DMS79 treated with DMSO at 0.1 percent for 48 hours (cell line): Measurements from ENCODE around the gene GMDS.

Experiments used
- DNase-seq: peaks from one replicate; lab custom pipeline; 2025; lab: John Stamatoyannopoulos, UW

Gene GMDS

GRCh38 chr6:1987640-1988039 lies 257.8 kb downstream of the GMDS start:
- peak; percentile 7 for DNase-seq

DNA sequence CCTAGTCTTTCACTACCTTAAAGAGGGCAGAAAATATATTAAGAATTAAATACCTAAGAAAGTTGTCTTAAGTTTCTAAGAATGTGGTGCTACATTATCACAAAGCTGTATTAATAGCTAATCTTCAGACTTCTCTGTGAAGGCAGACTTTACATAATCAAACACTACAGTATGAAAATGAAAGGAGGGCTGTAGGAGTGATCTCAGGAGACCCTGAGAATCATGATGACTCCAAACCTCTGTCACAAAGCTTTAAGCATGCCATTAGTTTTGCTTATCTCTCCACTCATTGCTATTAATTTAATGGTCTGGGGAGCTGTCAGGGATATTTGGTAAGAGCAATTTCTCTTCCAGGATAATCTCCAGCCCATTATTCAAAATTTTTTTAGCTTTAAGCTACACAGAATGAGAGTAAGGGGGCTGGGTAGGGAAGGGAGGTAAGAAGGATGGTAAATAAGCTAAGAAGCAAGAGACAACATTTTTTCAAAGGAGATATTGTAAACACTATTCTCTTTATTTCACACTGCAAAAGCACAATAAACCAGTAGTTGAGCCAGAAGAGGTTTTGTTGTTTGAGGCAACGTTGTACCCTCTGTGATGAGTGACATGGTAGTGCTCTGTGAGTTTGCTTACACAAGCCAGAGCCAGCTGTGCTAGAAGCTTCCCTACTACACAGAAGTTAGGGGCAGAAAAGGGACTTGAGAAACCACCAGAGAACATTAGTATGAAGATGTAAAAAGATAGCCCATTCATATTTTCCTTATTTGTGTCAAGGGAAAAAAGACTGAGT lies 258.8 kb downstream of the GMDS start:
- no peak for DNase-seq

DNA sequence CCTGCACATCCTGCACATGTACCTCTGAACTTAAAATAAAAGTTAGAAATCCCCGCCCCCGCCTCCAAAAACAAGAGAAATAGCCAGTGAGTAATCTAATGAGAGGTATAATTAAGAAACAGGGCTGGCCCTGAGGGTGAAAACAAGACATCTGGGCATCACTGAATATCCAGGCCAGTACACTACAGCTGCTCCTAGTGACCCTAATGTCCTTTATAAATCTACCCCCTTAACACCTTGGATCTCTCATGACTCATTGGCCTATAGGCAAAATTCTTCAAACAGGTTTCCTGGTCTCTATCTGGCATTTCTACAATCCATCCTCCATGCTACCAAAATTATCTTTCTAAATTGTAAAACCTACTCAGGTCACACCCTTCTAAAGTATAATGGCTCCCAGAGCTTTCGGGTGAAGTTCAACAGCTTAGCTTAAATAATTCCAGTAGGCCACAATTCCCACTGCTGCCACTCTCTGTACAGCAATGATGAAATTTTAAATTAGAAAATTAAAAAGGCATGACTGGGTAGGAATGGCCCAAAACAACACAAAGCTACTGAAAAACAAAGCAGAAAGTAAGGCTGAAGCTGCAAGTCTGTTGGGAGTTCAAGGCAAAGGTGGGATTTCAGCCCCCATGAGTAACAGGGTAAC lies 260.9 kb downstream of the GMDS start:
- no peak for DNase-seq

- no peak for DNase-seq
Measured at GRCh38 chr6:1983850-1984249, 261.6 kb downstream of the GMDS start.

- DNase-seq, result no peak
Measured at GRCh38 chr6:1972962-1973361, 272.4 kb downstream of the GMDS start.

- no peak for DNase-seq
Measured at GRCh38 chr6:1971612-1972011, 273.8 kb downstream of the GMDS start.

GRCh38 chr6:1970151-1970561 lies 275.2 kb downstream of the GMDS start:
- DNase-seq, result peak; percentile 81

DNA sequence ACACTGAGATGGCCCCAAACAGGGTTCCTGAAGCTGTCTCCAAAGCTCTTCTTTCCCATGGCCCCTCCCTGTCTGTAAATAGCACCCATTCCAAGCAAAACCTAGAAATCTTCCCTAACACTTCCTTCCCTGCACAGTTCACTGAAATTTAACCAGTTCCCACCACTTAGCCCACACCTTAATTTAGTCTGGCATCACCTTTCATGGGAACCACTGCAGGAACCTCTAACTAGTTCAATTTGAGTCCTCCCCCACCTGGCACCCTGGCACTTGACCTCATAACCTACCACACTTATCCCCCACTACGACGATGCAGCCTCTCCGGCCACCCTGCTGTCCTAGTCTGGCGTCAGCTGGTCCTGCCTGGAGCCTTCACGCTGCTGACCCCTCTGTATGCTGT lies 278.7 kb downstream of the GMDS start:
- no peak for DNase-seq

GRCh38 chr6:1965596-1966224 lies 279.7 kb downstream of the GMDS start:
- no peak for DNase-seq

- DNase-seq, result no peak
Measured at GRCh38 chr6:1963596-1963995, 281.8 kb downstream of the GMDS start.

DNA sequence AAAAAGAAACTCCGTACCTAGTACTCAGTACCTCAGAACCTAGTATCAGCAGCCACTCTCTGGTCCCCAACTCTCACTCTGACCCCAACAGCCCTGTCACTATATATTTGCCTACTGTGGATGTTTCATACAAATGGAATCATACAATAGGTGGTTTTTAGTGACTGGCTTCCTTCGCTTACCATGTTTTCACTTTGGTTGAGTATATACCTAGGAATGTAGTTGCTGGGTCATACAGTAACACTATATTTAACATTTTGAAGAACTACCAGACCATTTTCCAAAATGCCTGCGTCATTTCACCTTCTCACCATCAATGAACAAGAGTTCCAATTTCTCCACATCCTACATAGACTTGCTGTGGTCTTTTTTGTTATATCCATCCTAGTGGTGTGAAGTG lies 283.2 kb downstream of the GMDS start:
- DNase-seq, result no peak

GRCh38 chr6:1960486-1961142 lies 284.8 kb downstream of the GMDS start:
- DNase-seq, result no peak

DNA sequence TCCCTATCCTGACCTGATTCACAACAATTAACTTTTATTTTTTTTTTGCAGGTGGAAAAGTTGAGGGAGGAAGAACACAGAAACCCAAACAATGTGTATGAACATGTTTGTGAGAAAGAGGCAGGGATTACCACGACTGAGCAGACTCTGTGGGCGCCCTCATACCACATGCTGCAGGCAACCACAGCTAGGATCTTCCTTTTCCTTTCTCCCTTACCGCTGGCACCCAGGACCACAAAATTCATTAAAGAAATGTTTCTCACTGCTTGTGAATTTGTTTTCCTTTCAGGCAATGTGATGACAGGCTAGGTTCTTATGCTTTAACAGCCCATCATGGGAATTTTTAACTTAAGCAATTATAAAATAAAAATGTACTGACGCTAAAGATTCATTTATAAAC lies 287.1 kb downstream of the GMDS start:
- no peak for DNase-seq

DNA sequence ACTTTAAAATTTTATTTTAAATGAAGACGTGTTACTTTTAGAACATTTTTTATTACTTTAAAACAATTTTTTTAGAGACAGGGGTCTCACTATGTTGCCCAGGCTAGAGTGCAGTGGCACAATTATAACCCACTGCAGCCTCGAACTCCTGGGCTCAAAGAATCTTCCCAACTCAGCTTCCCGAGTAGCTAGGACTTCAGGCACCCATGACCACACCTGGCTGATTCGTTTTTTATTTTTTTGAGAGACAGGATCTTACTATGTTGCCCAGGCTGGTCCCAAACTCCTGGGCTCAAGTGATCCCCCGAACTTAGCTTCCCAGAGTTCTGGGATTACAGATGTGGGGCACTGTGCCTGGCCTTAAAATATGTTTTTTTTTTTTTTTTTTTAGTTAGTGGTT lies 287.7 kb downstream of the GMDS start:
- no peak for DNase-seq

- DNase-seq, result no peak
Measured at GRCh38 chr6:1952740-1953360, 292.6 kb downstream of the GMDS start.

DNA sequence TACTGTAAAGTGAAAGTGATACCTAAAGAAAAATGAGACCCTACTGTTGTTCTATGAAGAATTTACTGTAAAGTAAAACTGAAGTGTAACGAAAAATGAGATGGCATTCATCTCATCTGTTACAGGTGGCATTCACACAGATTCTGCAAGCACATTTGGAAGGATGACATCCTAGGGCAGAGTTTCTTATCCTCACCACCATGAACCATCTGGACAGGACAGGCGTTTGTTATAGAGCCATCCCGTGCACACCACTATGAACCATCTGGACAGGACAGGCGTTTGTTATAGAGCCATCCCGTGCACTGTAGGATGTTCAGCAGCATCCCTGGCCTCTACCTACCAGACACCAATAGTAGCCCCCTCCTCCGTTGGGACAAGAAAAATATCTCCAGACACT lies 294.8 kb downstream of the GMDS start:
- DNase-seq, result no peak

GRCh38 chr6:1949538-1949937 lies 295.9 kb downstream of the GMDS start:
- DNase-seq, result no peak

DNA sequence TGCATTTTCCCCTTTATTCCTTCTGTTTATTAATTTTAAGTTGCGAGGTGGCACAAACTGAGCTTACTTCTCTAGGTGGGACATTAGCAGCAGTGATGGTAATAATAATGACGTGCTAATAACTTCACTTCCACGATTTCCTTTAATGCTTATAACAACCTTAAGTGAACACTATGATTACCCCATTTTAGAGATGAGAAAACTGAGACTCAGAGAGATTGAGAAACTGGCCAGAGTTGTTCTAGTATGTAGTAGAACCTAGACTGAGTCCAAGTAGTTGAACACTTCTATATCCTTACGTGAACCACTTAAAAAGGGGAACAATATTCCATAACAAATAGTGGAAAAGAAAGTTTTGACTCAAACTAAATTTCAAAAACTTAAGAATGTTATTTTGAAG lies 297.5 kb downstream of the GMDS start:
- DNase-seq, result no peak

DNA sequence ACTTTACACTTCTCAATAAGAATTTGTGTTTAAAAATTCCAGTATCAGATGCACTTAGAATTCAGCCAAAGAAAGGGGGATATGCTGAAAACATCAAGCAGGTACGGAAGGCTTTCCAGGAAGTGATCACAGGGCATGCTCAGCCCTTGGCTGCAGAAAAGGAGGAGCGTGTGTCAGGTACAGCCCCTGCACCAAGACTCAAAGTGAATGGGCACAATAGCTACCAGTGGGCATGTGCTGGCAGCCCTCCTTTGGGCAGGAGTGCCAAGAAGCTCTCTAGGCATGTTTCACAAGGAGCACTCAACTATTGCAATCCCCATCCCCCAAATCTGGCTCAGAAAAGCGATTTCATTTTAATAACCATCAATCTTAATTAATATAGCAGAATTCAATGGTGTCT lies 298.8 kb downstream of the GMDS start:
- no peak for DNase-seq

GRCh38 chr6:1945235-1945832 lies 300.1 kb downstream of the GMDS start:
- DNase-seq, result no peak

DNA sequence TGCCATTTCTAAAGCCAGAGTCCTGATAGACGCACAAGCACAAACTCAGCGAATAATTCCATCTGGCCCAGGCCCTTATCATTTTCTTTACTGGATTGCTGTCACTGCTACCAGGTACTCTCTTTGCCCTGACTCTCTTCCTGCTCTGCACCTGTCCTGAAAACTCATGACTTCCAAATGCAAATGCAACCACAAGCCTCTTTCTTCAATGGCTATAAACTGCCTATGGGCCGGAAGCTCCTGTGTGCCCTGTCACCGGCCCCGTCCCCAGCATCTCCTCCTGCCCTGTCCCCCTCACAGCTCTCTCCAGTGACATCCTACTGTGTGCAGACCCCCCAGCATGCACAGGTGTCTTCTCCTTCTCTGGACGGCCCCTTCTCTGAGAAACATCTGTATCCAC lies 302.6 kb downstream of the GMDS start:
- no peak for DNase-seq

- no peak for DNase-seq
Measured at GRCh38 chr6:1941534-1941933, 303.9 kb downstream of the GMDS start.
